ENCODE data around the gene ABCB7.
"Not testable (repeated sequence)": the region's sequence is repeated elsewhere in the genome, so short reads cannot be mapped to it uniquely, and the experiment has no call there.

Gene ABCB7

GRCh38 chrX:75155827-75156525, at the start of gene ABCB7:
Gene ABCB7, minus strand, starts transcription at chrX:75156283. Its CDS starts 11 bp downstream, at chrX:75156272.
- DNase-seq, result peak; percentile 39 to 44

- DNase-seq, result not testable (repeated sequence)
Observed at GRCh38 chrX:75188415-75189206, 32.5 kb upstream of the ABCB7 start.

GRCh38 chrX:75181721-75182120, 25.6 kb upstream of the ABCB7 start:
- no peak for DNase-seq

- DNase-seq, result not testable (repeated sequence)
Observed at GRCh38 chrX:75179536-75180293, 23.6 kb upstream of the ABCB7 start.

DNA sequence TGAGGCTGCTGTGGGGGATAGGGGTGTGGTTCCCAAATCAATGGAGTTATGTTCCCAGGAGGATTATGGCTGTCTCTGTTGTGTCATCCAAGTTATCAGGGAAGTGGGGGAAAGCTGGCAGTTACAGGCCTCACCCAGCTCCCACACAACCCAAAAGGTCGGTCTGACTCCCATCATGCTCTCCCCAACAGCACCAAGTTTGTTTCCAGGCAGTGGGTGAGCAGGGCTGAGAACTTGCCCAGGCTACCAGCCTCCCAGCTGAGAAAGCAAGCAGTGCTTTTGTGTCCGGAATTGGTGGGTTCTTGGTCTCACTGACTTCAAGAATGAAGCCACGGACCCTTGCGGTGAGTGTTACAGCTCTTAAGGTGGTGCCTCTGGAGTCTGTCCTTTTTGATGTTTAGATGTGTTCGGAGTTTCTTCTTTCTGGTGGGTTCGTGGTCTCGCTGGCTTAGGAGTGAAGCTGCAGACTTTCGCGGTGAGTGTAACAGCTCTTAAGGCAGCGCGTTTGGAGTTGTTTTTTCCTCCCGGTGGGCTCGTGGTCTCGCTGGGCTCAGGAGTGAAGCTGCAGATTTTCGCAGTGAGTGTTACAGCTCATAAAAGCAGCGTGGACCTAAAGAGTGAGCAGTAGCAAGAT, 16.3 kb upstream of the ABCB7 start:
- not testable (repeated sequence) for DNase-seq

GRCh38 chrX:75158054-75158453, 2.0 kb upstream of the ABCB7 start:
- DNase-seq, result no peak

DNA sequence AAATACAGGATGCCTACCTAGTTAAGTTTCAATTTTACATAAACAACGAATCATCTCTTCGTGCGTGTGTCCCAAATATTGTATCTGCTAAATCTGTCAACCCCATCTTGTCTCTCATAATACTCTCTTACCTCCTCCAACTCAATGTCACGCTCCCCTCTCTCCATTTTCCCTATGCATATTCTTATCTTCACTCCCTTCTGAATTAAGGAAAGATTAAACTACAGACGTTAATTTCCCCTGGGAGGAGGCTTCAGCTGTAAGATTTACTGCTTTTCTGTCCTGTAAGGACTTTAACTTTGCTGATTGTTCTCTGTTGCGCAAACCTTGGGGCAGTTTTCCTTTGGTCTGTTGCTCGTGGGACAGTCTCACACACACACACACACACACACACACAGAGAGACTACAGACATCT, 455 bp upstream of the ABCB7 start:
- no peak for DNase-seq

DNA sequence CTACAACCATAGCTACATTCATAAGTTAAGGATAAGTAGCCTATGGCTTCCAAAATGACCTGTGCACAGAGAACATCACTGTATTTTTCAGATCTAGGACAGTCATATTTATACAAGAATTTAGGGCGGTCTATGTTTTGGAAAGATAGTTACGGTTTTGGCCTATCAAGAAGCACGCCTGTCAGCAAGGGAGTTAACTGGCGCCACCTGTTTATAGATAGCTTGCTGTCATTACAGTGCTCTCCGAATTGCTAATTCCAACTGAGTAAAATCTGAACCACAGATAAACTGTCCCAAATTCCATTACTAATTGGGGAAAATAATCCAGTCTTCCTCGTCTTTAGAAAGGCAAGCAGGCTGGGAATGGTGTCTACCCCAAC, 646 bp downstream of the ABCB7 start:
- no peak for DNase-seq

DNA sequence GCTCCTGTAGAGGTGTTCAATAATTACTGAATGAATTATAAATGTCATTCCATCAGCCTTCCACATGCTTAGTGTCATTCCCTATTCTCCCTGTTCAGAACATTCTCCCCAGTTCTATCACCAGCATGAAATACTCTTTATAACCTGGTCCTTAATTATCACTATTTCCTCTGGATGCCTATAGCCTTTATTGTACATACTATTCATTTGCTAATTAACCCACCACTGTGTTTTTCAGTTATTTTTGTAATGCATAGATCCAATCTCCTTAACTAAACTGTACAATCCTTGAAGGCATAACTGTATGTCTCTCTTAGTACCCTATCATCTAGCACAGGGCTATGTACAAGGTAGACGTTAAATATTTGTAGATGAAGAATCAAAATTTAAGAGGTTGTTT, 1.2 kb downstream of the ABCB7 start:
- no peak for DNase-seq

GRCh38 chrX:75151827-75152592, 4.1 kb downstream of the ABCB7 start:
- no peak for DNase-seq

DNA sequence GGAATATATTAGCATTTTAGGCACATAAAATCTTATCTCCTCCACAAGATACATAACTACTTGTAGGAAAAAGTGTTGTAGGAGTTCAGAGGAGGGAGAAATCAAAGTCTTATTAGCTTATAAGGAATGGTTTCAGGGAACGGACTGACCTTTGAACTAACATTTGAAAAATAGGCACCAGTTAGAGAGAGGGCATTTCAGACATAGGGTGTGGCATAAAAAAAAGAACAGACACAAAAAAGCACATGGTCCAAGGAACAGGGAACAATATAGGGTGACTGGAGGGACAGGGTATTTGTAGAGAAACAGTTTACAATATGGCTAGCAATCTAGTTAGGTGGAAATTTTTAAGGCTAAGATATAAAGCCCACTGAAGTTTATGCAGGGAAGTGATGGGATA, 6.4 kb downstream of the ABCB7 start:
- no peak for DNase-seq

GRCh38 chrX:75132672-75133071, 23.4 kb downstream of the ABCB7 start:
- DNase-seq, result no peak

DNA sequence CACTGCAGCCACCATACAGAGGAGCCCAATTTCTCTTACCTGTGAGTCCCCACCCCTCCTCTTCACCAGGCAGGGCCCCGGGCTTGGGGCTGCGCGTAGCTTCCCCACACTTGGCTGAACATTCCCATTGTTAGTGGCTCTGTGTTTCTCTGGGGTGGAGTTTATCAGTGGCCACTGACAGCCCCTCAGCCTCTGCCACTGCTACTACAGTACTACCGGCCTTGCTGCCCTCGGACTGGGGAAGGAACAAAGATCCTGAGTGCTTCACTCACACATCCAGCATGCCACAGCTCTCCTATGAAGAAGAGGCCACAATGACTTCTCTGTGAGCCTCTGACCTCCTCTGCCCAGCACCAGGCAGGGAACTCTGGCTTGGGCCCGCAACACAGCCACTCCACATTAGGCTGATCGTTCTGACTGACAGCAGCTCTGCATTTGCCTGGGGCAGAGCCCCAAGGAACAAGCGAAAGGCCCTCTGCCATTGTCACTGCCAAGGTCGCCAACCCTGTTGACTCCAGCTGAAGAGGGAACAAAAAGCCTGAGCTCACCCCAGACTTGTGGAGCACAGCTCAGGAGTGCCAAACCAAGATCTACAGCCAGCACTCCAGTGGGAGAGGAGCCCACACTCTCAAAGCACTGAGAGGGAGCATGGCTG, 24.0 kb downstream of the ABCB7 start:
- DNase-seq, result no peak

DNA sequence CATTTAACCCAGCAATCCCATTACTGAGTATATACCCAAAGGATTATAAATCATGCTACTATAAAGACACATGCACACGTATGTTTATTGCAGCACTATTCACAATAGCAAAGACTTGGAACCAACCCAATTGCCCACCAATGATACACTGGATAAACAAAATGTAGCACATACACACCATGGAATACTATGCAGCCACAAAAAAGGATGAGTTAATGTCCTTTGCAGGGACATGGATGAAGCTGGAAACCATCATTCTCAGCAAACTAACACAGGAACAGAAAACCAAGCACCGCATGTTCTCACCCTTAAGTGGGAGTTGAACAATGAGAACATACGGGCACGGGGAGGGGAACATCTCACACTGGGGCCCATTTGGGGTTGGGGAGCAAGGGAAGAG, 27.0 kb downstream of the ABCB7 start:
- not testable (repeated sequence) for DNase-seq

DNA sequence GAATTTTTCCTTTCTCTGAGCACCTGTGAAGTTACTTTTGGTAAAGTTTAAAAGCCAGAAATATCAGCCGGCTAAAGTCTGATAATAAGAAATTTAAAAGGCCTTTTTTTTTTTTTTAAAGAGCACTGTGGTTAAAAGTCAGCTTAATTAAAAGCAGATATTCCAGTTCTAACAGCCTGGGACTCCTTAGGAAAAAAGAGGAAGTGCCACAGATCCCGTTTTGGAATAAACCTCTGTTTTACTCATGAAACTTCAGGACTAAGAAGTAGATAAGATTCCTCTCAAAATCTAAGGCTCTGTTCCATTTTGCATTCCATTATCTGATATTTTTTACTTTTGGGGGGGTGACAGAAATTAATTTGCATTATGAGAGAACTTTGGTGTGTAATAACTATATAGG, 37.8 kb downstream of the ABCB7 start:
- no peak for DNase-seq

DNA sequence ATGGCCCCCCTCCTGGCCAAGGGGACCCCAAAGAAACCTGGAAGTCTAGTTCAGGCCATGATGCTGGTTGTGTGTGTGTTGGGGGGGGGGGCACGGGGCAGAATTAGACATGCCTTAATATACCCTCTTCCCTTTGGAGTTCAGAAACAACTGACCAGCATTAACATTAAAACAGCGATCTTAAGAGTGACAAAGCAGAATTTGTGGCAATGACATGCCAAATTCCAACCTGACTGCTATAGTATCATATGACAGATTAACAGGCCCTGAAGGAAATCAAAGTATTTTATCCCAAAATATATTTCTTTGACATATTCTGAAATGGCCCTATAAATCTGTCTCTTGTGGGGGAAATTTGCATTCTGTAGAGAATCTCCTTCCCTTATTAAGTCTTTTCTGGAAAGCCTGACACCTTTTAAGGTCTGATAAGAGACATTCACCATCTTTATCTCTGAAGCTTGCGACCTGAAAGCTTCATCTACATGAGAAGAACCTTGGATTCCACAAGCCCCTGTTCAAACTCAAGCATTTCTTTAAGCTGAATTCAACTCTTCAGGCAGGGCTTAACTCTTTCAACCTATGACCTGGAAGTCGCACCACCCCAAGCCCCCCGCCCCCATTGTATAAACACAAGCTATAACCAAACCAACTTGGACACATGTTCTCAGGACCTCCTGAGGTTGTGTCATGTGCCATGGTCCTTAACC, 40.2 kb downstream of the ABCB7 start:
- DNase-seq, result no peak

GRCh38 chrX:75114638-75115037, 41.4 kb downstream of the ABCB7 start:
- DNase-seq, result no peak

DNA sequence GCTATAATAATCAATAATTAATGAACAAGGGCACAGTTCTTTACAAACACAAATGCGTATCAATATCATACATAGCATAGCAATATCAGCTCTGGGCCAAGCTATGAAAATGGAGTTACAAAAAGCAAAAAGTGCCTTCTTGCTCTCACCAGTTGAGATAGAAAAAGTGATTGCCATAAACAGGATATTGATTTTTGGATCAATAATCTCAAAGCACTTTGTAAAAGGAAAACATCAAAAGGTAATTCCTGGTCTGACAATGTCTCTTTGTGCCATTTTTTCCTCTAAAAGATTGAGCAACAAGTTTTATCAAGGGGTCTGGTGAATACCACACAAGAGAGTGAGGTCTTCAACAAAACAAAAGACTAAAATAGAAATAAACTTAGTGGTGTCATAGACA, 42.4 kb downstream of the ABCB7 start:
- no peak for DNase-seq

- no peak for DNase-seq
Observed at GRCh38 chrX:75107863-75108509, 48.1 kb downstream of the ABCB7 start.

DNA sequence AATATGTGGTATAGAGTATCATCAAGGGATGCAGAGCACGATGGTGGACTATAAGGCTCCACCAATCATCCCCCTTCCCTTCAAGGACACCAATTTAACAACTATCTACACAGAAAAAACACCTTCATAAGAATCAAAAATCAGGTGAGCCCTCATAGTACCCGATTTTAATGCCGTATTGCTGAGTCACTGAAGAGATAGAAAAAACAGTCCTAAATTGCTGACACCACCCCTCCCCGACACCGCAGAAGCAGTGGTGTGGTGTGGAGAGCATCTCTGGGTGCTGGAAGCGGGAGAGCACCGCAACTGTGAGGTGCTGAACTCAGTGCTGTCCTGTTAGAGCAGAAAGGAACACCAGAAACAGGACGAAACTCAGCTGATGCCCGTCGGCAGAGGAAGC, 49.3 kb downstream of the ABCB7 start:
- no peak for DNase-seq

GRCh38 chrX:75096331-75096730, 59.8 kb downstream of the ABCB7 start:
- no peak for DNase-seq
